ENCODE data around the gene INTS2.

INTS2 gene

DNA sequence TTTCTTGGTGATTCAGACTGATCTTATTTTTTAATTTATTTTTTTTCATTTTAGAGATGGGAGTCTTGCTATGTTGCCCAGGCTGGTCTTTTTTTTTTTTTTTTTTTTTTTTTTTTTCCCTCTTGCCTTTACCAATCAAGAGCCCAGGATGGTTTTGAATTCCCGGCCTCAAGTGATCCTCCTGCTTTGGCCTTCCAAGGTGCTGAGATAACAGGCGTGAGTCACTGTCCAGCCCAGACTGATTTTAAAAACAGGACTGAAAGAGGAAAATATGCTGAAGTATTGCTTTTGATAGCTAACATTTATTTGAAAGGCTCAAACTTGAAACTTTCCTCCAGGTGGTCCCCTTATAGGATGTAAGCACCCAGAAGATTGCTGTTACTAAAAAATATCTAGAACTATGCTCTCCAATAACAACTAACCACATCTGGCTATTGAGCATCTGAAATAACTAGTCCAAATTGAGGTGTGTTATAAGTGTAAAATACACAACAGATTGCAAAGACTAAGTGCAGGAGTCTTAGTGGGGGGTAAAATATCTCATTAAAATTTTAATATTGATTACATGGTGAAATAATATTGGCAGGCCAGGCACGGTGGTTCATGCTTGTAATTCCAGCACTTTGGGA is 48.7 kb downstream of the INTS2 start:
- ATAC-seq: no peak
- TF ChIP-seq ZFP30 (CRISPR knock-in tag; IDR thresholded peaks at IDR 0.05): no peak
- no peak for TF ChIP-seq CSDC2 (CRISPR knock-in tag; IDR thresholded peaks at IDR 0.05)
- TF ChIP-seq OSR1 (CRISPR knock-in tag; IDR thresholded peaks at IDR 0.05): no peak
- TF ChIP-seq, protein P1, sequence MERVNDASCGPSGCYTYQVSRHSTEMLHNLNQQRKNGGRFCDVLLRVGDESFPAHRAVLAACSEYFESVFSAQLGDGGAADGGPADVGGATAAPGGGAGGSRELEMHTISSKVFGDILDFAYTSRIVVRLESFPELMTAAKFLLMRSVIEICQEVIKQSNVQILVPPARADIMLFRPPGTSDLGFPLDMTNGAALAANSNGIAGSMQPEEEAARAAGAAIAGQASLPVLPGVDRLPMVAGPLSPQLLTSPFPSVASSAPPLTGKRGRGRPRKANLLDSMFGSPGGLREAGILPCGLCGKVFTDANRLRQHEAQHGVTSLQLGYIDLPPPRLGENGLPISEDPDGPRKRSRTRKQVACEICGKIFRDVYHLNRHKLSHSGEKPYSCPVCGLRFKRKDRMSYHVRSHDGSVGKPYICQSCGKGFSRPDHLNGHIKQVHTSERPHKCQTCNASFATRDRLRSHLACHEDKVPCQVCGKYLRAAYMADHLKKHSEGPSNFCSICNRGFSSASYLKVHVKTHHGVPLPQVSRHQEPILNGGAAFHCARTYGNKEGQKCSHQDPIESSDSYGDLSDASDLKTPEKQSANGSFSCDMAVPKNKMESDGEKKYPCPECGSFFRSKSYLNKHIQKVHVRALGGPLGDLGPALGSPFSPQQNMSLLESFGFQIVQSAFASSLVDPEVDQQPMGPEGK (CRISPR knock-in tag; IDR thresholded peaks at IDR 0.05; ENCODE audit: borderline replicate concordance): no peak
- TF ChIP-seq, protein P2, sequence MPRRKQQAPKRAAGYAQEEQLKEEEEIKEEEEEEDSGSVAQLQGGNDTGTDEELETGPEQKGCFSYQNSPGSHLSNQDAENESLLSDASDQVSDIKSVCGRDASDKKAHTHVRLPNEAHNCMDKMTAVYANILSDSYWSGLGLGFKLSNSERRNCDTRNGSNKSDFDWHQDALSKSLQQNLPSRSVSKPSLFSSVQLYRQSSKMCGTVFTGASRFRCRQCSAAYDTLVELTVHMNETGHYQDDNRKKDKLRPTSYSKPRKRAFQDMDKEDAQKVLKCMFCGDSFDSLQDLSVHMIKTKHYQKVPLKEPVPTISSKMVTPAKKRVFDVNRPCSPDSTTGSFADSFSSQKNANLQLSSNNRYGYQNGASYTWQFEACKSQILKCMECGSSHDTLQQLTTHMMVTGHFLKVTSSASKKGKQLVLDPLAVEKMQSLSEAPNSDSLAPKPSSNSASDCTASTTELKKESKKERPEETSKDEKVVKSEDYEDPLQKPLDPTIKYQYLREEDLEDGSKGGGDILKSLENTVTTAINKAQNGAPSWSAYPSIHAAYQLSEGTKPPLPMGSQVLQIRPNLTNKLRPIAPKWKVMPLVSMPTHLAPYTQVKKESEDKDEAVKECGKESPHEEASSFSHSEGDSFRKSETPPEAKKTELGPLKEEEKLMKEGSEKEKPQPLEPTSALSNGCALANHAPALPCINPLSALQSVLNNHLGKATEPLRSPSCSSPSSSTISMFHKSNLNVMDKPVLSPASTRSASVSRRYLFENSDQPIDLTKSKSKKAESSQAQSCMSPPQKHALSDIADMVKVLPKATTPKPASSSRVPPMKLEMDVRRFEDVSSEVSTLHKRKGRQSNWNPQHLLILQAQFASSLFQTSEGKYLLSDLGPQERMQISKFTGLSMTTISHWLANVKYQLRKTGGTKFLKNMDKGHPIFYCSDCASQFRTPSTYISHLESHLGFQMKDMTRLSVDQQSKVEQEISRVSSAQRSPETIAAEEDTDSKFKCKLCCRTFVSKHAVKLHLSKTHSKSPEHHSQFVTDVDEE (CRISPR knock-in tag; IDR thresholded peaks at IDR 0.05): no peak

DNA sequence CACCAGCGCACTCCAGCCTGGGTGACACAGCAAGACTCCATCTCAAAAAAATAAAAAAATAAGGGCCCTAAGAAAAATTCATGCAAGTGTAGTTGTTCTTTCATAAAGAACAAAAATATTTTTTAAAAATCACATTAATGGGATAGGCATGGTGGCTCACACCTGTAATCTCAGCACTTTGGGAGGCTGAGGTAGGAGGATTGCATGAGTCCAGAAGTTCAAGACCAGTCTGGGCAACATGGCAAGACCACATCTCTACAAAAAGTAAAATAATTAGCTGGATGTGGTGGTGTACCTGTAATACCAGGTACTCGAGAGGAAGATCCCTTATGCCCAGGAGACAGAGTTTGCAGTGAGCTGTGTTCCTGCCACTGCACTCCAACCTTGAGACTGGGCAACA is 49.3 kb downstream of the INTS2 start:
- no peak for TF ChIP-seq ARNTL (CRISPR knock-in tag; IDR thresholded peaks at IDR 0.05; ENCODE audit: borderline replicate concordance, low read depth)
- TF ChIP-seq PPARA (CRISPR knock-in tag; IDR thresholded peaks at IDR 0.05; ENCODE audit: borderline replicate concordance): no peak
- no peak for TF ChIP-seq ZC3H10 (CRISPR knock-in tag; IDR thresholded peaks at IDR 0.05)
- TF ChIP-seq ESRRG (CRISPR knock-in tag; IDR thresholded peaks at IDR 0.05): no peak
- no peak for TF ChIP-seq BACH2 (CRISPR knock-in tag; IDR thresholded peaks at IDR 0.05; ENCODE audit: borderline replicate concordance)
- TF ChIP-seq, protein P2 (CRISPR knock-in tag; IDR thresholded peaks at IDR 0.05): no peak
- no peak for TF ChIP-seq TCF4 (CRISPR knock-in tag; IDR thresholded peaks at IDR 0.05; ENCODE audit: borderline replicate concordance)
- no peak for TF ChIP-seq TOX (CRISPR knock-in tag; IDR thresholded peaks at IDR 0.05; ENCODE audit: borderline replicate concordance)
- TF ChIP-seq ZNF70 (CRISPR knock-in tag; IDR thresholded peaks at IDR 0.05): no peak
- TF ChIP-seq ZNF8 (CRISPR knock-in tag; IDR thresholded peaks at IDR 0.05): no peak
- TF ChIP-seq ZFP30 (CRISPR knock-in tag; IDR thresholded peaks at IDR 0.05): no peak
- TF ChIP-seq, protein P3, sequence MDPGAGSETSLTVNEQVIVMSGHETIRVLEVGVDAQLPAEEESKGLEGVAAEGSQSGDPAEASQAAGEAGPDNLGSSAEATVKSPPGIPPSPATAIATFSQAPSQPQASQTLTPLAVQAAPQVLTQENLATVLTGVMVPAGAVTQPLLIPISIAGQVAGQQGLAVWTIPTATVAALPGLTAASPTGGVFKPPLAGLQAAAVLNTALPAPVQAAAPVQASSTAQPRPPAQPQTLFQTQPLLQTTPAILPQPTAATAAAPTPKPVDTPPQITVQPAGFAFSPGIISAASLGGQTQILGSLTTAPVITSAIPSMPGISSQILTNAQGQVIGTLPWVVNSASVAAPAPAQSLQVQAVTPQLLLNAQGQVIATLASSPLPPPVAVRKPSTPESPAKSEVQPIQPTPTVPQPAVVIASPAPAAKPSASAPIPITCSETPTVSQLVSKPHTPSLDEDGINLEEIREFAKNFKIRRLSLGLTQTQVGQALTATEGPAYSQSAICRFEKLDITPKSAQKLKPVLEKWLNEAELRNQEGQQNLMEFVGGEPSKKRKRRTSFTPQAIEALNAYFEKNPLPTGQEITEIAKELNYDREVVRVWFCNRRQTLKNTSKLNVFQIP (CRISPR knock-in tag; IDR thresholded peaks at IDR 0.05; ENCODE audit: borderline replicate concordance, low read depth): no peak
- TF ChIP-seq SNAI2 (CRISPR knock-in tag; IDR thresholded peaks at IDR 0.05): no peak
- TF ChIP-seq ISL1 (CRISPR knock-in tag; IDR thresholded peaks at IDR 0.05): no peak
- no peak for TF ChIP-seq ZFP3 (CRISPR knock-in tag; IDR thresholded peaks at IDR 0.05)
- no peak for ATAC-seq

DNA sequence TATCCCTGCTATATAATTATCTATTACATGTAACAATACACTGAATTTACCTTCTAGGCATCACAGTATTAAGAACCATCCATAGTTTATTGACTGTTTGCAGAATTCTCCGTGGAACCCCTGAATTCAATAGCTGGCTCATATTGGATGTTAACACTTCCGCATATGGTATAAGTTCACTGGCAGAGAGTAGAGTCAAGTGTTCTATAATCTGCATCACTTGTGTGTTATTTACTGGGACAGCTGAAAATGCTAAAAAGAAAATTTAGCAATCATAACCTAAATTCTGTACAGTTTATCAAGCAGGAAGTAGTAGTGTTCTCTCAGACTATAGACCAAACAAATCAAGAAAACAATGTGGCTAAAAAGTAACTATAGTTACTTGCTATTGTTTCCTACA is 49.9 kb downstream of the INTS2 start:
- ATAC-seq: no peak

More for the DNA sequence above, 49.9 kb downstream of the INTS2 start:
- TF ChIP-seq, protein P1 (CRISPR knock-in tag; IDR thresholded peaks at IDR 0.05; ENCODE audit: borderline replicate concordance): no peak
- TF ChIP-seq RARB (CRISPR knock-in tag; IDR thresholded peaks at IDR 0.05): no peak
